Prostate gland (tissue), 2 donors: ENCODE measurements around the gene ACOXL. TPM values are rescaled to one million over a fixed set of nuclear protein-coding genes. Genes with fewer than 3 reads are reported as not detected.

Experiments used
- DNase-seq: peaks from one replicate; pipeline ENCODE4 v3.0.0-alpha.2; 2019; ENCODE audit warnings: low spot score
- H3K27ac ChIP-seq, 2 donors: fragments of 200-600 bp; sonication (generic); 2 replicates each; pipeline ENCODE4 v1.5.1; 2017 to 2019
- H3K27me3 ChIP-seq: fragments of 200-600 bp; sonication (generic); replicated peaks from 2 replicates; pipeline ENCODE4 v1.5.1; 2019; ENCODE audit not compliant: insufficient read depth
- H3K36me3 ChIP-seq, 2 donors: fragments of 200-600 bp; sonication (generic); 1 replicate in 1 of 2; 2 replicates in 1 of 2; pipeline versions ENCODE4 v1.5.1 to v1.8.1; 2017 to 2019
- H3K4me1 ChIP-seq: fragments of 200-600 bp; sonication (generic); replicated peaks from 2 replicates; pipeline ENCODE4 v1.5.1; 2019
- H3K4me3 ChIP-seq, 2 donors: fragments of 200-600 bp; sonication (generic); 2 replicates each; pipeline ENCODE4 v1.5.1; 2017 to 2019
- H3K9me3 ChIP-seq: fragments of 200-600 bp; sonication (generic); 2 replicates; pipeline ENCODE4 v1.5.1; 2017
- POLR2A ChIP-seq: fragments of 450-650 bp; IDR thresholded peaks from one replicate; pipeline ENCODE4 v1.6.1; 2016; ENCODE audit warnings: antibody characterized with exemption, mild to moderate bottlenecking
- POLR2AphosphoS5 ChIP-seq: sonication (generic); formaldehyde crosslinking; IDR thresholded peaks from one replicate; pipeline ENCODE4 v1.6.1; 2017; ENCODE audit warnings: antibody characterized with exemption
- WGBS: methylation state at CpG from one replicate; pipeline ENCODE4 v1.1.5; 2018; 5-methylcytosine and 5-hydroxymethylcytosine counted together
- intact Hi-C: fragments of 100-400 bp; cut with DNase I; formaldehyde crosslinking; loops from one replicate; pipeline ENCODE4 v1.14.2; 2022
- total RNA-seq, 2 donors: library from RNA; depleted of rRNA; stranded (reverse); fragments of >200 nt; gene quantifications; one replicate each; pipeline ENCODE4 v1.1.0, GENCODE V29; 2016
- TF ChIP-seq, protein P1 (sequence below), 4 experiments: fragments of 200-600 bp in 2 of 4; fragments of 450-650 bp in 2 of 4; sonication (generic) in 2 of 4; IDR thresholded peaks; 1 replicate in 3 of 4; 2 replicates in 1 of 4; pipeline ENCODE4 v1.5.1; 2016 to 2019; ENCODE audit warnings: antibody characterized with exemption in 4 of 4, mild to moderate bottlenecking in 2 of 4, moderate library complexity in 2 of 4

The ACOXL gene
- total RNA-seq, 2 donors from 2014 or later = 8.0 to 8.3 TPM

DNA sequence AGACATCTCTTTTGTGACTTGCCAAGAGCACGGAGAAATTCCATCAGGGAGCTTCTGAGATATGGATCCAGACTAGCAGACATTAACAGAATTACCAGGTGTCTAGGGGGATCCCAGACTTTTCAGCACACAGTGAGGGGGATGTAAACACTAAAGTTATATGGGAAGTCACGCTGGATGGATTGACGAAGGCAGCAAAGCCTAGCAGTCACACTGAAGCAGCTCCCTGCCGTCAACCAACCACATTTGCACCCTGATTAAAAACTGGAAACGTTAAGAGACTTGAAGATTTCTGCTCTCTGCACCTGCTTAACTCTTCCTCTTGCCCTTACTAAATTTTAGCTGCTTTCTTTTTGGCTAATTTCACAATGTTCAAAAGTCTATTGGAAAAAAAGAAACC lies 325.9 kb downstream of the ACOXL start:
- H3K4me1 ChIP-seq = no peaks in the 10 kb centered on the region
- TF ChIP-seq POLR2AphosphoS5 = no peak
- TF ChIP-seq, protein P1, sequence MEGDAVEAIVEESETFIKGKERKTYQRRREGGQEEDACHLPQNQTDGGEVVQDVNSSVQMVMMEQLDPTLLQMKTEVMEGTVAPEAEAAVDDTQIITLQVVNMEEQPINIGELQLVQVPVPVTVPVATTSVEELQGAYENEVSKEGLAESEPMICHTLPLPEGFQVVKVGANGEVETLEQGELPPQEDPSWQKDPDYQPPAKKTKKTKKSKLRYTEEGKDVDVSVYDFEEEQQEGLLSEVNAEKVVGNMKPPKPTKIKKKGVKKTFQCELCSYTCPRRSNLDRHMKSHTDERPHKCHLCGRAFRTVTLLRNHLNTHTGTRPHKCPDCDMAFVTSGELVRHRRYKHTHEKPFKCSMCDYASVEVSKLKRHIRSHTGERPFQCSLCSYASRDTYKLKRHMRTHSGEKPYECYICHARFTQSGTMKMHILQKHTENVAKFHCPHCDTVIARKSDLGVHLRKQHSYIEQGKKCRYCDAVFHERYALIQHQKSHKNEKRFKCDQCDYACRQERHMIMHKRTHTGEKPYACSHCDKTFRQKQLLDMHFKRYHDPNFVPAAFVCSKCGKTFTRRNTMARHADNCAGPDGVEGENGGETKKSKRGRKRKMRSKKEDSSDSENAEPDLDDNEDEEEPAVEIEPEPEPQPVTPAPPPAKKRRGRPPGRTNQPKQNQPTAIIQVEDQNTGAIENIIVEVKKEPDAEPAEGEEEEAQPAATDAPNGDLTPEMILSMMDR (IDR thresholded peaks at IDR 0.05) = no peak
- no peak for TF ChIP-seq POLR2A
- H3K36me3 ChIP-seq = no peaks in the 10 kb centered on the region
- no peak for DNase-seq
- WGBS = 70% methylated on average over 5 of the region's 5 CpGs
- no peak overlapping the region for H3K4me3 ChIP-seq
- H3K9me3 ChIP-seq = no peaks in the 10 kb centered on the region
- intact Hi-C loops = no loop called here
- H3K27me3 ChIP-seq = no peaks in the 10 kb centered on the region
- H3K27ac ChIP-seq = no peak overlapping the region

DNA sequence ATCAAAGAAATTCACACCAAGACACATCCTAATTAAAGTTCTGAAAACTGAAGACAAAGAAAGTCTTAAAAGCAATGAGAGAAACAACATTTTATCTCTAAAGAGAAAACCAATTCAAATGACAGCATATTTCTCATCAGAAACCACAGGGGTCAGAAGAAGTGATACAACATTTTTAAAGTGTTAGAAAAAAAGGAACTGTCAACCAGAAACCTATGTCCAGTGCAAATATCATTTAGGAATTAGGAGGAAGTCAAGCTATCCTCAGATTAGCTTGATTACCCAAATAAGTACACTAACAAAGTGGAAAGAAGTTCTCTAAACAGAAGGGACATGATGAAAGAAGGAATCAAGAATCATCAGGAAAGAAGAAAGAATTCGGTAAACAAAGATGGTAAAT lies 328.8 kb downstream of the ACOXL start:
- 87% methylated on average over 1 of the region's 1 CpG for WGBS
- H3K27ac ChIP-seq = no peak overlapping the region

DNA sequence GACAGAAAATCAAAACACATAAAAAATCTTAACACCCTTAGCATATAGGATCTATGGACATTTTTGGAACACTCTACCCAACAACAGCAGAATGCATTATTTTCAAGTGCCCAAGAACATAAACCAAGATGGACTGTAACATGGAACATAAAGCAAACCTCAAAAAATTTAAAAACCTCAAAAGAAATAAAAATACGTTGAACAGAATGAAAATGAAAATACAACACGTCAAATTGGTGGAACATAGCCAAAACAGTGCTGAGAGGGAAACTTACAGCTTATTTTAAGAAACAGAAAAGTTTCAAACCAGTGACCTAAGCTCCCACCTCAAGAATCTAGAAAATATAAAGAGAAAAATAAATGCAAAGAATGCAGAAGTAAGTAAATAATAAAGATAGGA lies 330.0 kb downstream of the ACOXL start:
- Histone ChIP-seq H3K4me3 (no peak overlapping the region), H3K9me3 (no peaks in the 10 kb centered on the region), H3K36me3 (no peaks in the 10 kb centered on the region), H3K4me1 (no peaks in the 10 kb centered on the region), H3K27ac (no peak overlapping the region), H3K27me3 (no peaks in the 10 kb centered on the region)
- no peak for DNase-seq
- 53% methylated on average over 2 of the region's 2 CpGs for WGBS
- intact Hi-C loops = no loop called here
- TF ChIP-seq, protein P1 (IDR thresholded peaks at IDR 0.05) = no peak
- TF ChIP-seq POLR2AphosphoS5 = no peak
- no peak for TF ChIP-seq POLR2A

More for the DNA sequence above, 328.8 kb downstream of the ACOXL start:
- no peak for TF ChIP-seq POLR2A
- TF ChIP-seq POLR2AphosphoS5 = no peak
- TF ChIP-seq, protein P1 (IDR thresholded peaks at IDR 0.05) = no peak
- intact Hi-C loops = no loop called here
- no peak for DNase-seq
- no peaks in the 10 kb centered on the region for H3K4me1 ChIP-seq
- H3K9me3 ChIP-seq = no peaks in the 10 kb centered on the region
- H3K4me3 ChIP-seq = no peak overlapping the region
- no peaks in the 10 kb centered on the region for H3K36me3 ChIP-seq
- H3K27me3 ChIP-seq = no peaks in the 10 kb centered on the region

DNA sequence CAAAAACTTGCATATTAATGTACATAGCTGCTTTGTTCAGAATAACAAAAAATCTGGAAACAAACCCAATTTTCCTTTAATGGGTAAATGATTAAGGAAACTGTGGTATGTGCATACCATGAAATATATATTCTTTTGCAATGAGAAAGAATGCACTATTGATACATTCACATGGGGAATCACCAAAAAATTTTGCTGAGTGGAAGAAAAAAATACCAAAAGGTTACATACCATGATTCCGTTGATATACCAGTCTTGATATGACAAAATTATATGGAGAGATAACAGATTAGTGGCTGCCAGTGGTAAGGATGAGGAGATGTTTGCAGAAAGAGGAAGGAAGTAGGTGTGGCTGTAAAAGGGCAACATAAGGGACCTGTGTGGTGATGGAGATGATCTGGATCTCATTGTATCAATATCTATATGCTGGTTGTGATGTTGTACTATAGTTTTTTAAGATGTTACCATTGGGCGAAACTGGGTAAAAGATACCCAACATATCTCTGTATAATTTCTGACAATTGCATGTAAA lies 333.8 kb downstream of the ACOXL start:
- intact Hi-C loops = no loop called here
- Histone ChIP-seq H3K27ac (no peak overlapping the region), H3K4me3 (no peak overlapping the region), H3K4me1 (no peaks in the 10 kb centered on the region), H3K9me3 (no peaks in the 10 kb centered on the region), H3K27me3 (no peaks in the 10 kb centered on the region), H3K36me3 (no peaks in the 10 kb centered on the region)
- no peak for TF ChIP-seq POLR2A
- no peak for TF ChIP-seq POLR2AphosphoS5
- TF ChIP-seq, protein P1 (IDR thresholded peaks at IDR 0.05) = no peak
- 89% methylated on average over 2 of the region's 2 CpGs for WGBS
- DNase-seq = no peak

DNA sequence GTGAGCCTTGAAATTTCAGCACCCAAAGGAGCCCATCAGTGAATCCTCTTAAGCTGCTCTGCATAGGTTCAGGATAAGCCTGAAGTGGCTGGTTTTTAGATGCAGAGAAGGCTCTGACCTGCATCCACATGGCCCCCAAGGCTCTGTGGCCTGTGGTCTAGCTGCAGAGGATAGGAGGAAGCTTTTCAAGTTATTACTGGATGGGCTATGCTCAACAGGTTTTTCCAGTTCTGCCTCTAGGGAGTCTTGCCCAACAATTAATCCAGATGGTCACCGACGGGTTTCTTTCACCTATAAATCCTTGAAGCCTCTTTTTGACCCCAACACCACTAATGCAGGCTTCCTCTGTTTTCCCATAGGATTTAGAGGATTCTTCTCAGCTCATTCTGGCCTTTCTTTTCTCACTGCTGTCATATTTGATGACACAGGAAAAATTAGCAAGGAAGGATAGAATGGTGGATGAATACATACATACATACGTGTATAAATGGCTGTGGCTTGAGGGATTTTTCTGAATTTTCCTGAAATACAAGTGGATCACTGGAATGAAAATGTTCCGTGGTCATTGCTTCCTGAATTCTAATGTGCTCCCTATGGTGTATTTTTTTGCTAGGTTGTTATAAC lies 336.2 kb downstream of the ACOXL start:
- no peaks in the 10 kb centered on the region for H3K27me3 ChIP-seq
- H3K9me3 ChIP-seq = no peaks in the 10 kb centered on the region
- no peaks in the 10 kb centered on the region for H3K4me1 ChIP-seq
- intact Hi-C loops = no loop called here
- H3K36me3 ChIP-seq = no peaks in the 10 kb centered on the region
- TF ChIP-seq POLR2A (no peak), POLR2AphosphoS5 (peak; percentile 71)
- no peak overlapping the region for H3K4me3 ChIP-seq
- 59% methylated on average over 4 of the region's 4 CpGs for WGBS
- peak; percentile 66 for DNase-seq
- no peak overlapping the region for H3K27ac ChIP-seq
